ENCODE data around the gene PCK2. TPM values are rescaled to one million over a fixed set of nuclear protein-coding genes. Genes with fewer than 3 reads are reported as not detected.

PCK2 gene
- total and polyA plus RNA-seq, 8 donors = 12.9 to 61.3 (median 16.6) TPM

- DNase-seq (peak in 2 of 4 donors; percentile 15 to 58), ATAC-seq (no peak)
- intact Hi-C loops (cut with DNase I) = no loop called here
- Histone ChIP-seq H3K4me1 (no peaks in the 10 kb centered on the region), H3K27ac (no peak overlapping the region), H3K36me3 (no peaks in the 10 kb centered on the region), H3K9me3 (no peaks in the 10 kb centered on the region), H3K27me3 (no peaks in the 10 kb centered on the region), H3K4me3 (no peak overlapping the region)
- no peak for TF ChIP-seq CTCF (IDR thresholded peaks at IDR 0.05)
Observed at GRCh38 chr14:24064856-24065255, 29.3 kb upstream of the PCK2 start.

GRCh38 chr14:24065408-24065807, 28.7 kb upstream of the PCK2 start:
- intact Hi-C loops (cut with DNase I) = no loop called here

GRCh38 chr14:24066496-24067132, 27.5 kb upstream of the PCK2 start:
- no peak for ATAC-seq
- Histone ChIP-seq H3K27ac (no peak overlapping the region), H3K9me3 (no peaks in the 10 kb centered on the region), H3K4me3 (no peak overlapping the region), H3K4me1 (no peaks in the 10 kb centered on the region), H3K36me3 (no peaks in the 10 kb centered on the region), H3K27me3 (peaks cover 0 to 5% of the 10 kb centered on the region in 2 donors)
- no peak for TF ChIP-seq CTCF (IDR thresholded peaks at IDR 0.05)
- intact Hi-C loops (cut with DNase I) = no loop called here
- peak in 1 of 4 donors; percentile 34 for DNase-seq

More at GRCh38 chr14:24065408-24065807, 28.7 kb upstream of the PCK2 start:
- no peaks in the 10 kb centered on the region for H3K9me3 ChIP-seq
- no peak overlapping the region for H3K4me3 ChIP-seq
- H3K27ac ChIP-seq = no peak overlapping the region
- H3K36me3 ChIP-seq = no peaks in the 10 kb centered on the region
- ATAC-seq = no peak
- no peak for TF ChIP-seq CTCF (IDR thresholded peaks at IDR 0.05)
- peak in 2 of 4 donors; percentile 24 to 64 for DNase-seq
- no peaks in the 10 kb centered on the region for H3K27me3 ChIP-seq
- no peaks in the 10 kb centered on the region for H3K4me1 ChIP-seq

- no peaks in the 10 kb centered on the region for H3K9me3 ChIP-seq
- no peak for TF ChIP-seq CTCF (IDR thresholded peaks at IDR 0.05)
- peaks cover 0 to 13% of the 10 kb centered on the region in 2 donors for H3K27me3 ChIP-seq
- H3K27ac ChIP-seq = no peak overlapping the region
- no peaks in the 10 kb centered on the region for H3K36me3 ChIP-seq
- no peak for ATAC-seq
- intact Hi-C loops (cut with DNase I) = no loop called here
- DNase-seq = peak in 1 of 4 donors; percentile 55
- H3K4me3 ChIP-seq = no peak overlapping the region
- H3K4me1 ChIP-seq = no peaks in the 10 kb centered on the region
Observed at GRCh38 chr14:24067133-24068082, 26.7 kb upstream of the PCK2 start.

Data from left lung (tissue), 10 donors.